HFF-Myc (cell line): ENCODE data around the gene CNTNAP4.

ENCODE experiments used
- DNase-seq: peaks from one replicate; pipeline ENCODE4 v3.0.0-alpha.2; 2011; ENCODE audit warnings: low read depth; ENCODE audit errors: extremely low read depth
- H3K4me3 ChIP-seq: replicated peaks from 2 replicates; pipeline ENCODE4 v1.5.1; 2011; ENCODE audit warnings: low read depth, mild to moderate bottlenecking, control low read depth, low read length
- TF ChIP-seq, protein P1 (sequence below): IDR thresholded peaks from 2 replicates; pipeline ENCODE4 v1.5.1; 2012; ENCODE audit warnings: mild to moderate bottlenecking, low read depth, low read length, control low read depth; ENCODE audit errors: missing control alignments

Gene CNTNAP4

DNA sequence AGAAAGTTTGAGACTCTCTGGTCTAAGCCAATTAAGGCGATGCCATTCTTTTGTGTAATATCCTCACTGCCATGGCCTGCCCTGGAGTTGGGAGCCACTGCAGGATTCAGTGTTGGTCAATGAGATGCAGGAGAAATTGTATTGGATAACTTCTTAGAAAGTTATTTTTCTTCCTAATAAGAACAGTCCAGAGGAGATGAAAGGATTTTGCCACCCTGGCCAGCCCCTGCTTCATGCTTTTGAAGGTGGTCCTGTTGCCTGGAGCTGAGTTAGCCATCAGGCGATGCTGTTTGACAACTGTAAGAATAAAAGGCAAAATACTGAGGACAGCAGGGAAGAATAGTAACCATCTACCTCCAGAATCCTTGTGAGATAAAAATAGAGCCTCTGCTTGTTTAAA lies 35.4 kb upstream of the CNTNAP4 start:
- TF ChIP-seq, protein P1, sequence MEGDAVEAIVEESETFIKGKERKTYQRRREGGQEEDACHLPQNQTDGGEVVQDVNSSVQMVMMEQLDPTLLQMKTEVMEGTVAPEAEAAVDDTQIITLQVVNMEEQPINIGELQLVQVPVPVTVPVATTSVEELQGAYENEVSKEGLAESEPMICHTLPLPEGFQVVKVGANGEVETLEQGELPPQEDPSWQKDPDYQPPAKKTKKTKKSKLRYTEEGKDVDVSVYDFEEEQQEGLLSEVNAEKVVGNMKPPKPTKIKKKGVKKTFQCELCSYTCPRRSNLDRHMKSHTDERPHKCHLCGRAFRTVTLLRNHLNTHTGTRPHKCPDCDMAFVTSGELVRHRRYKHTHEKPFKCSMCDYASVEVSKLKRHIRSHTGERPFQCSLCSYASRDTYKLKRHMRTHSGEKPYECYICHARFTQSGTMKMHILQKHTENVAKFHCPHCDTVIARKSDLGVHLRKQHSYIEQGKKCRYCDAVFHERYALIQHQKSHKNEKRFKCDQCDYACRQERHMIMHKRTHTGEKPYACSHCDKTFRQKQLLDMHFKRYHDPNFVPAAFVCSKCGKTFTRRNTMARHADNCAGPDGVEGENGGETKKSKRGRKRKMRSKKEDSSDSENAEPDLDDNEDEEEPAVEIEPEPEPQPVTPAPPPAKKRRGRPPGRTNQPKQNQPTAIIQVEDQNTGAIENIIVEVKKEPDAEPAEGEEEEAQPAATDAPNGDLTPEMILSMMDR: no peak
- DNase-seq: no peak
- no peak overlapping the region for H3K4me3 ChIP-seq

DNA sequence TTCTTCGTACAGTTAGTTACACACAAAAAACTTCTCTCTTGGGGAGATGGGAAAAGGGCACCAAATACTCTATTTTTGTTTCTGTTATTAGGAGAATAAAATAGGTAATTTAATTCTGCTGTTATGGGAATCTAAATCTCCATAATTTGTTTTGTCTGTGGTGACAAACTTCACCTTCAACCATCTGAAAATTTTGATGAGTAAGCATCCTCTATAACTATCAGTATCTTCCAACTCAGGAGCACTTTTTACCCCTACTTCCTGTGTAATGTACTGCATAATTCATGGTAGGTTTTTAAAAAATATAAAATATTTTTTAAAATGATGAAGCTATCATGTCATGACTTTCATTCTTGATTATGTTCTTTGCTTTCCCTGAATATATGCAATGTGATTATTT lies 33.6 kb upstream of the CNTNAP4 start:
- DNase-seq: no peak
- no peak overlapping the region for H3K4me3 ChIP-seq
- TF ChIP-seq, protein P1: no peak

DNA sequence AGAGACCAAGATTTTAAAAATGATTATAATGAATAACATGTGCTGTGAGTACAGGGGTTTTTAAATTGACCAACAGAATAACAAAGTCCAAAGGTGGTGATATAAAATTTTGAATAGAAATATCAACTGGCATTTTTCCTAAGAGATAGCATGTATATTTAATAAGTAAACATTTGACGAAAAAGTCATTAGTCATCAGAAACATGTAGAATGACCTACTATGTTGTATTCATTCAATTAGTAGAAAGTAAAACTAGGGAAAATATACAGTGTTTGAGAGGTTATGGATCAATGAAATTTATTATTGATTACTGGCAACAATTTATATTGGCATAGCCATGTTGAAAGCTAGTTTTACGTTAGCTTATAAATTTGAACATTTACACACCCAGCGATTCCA lies 30.6 kb upstream of the CNTNAP4 start:
- H3K4me3 ChIP-seq: no peak overlapping the region
- no peak for DNase-seq
- TF ChIP-seq, protein P1: no peak

DNA sequence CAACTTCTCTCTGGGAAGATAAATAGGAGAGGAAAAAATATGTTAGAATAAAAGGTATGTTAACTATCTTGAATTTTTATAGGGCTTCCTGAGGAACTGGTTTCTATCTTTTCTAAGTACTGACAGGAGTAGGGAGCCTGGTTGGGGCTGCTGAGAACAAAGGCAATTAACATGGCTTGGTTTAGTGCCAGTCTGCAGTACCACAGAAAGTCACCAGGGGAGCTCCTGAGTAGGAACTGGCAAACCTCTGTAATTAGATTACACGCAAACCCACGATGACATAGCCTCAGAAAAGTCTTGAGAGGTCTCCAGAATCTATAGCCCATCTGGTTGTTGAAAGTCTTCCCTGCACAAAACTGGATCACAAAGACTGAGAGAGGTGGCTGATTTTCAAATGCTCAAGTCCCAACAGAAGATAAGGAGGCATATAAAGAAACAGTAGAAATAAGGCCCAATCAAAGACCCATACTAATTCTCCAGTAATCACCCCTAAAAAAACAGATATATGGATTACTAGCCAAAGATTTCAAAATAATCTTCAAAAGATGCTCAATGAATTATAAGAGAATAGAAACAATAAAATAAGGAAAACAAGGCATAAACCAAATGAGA lies 11.7 kb upstream of the CNTNAP4 start:
- TF ChIP-seq, protein P1: peak; percentile 57

DNA sequence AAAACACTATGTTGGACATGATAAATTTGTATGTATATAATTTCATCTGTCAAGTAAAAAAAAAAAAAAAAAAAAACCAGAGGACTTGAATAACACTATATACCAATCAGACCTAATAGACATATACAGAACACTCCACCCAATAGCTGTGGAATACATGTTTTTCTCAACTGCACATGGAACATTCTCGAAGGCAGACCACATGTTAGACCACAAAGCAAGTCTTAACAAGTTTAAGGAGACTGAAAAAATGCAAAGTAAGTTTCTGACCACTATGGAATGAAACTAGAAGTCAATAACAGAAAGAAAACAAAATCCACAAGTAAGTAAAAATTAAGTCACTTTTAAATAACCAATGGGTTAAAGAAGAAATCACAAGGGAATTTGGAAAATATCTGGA lies 8.4 kb upstream of the CNTNAP4 start:
- TF ChIP-seq, protein P1: no peak
- H3K4me3 ChIP-seq: no peak overlapping the region
- no peak for DNase-seq

More for the DNA sequence above, 11.7 kb upstream of the CNTNAP4 start:
- DNase-seq: no peak
- no peak overlapping the region for H3K4me3 ChIP-seq

DNA sequence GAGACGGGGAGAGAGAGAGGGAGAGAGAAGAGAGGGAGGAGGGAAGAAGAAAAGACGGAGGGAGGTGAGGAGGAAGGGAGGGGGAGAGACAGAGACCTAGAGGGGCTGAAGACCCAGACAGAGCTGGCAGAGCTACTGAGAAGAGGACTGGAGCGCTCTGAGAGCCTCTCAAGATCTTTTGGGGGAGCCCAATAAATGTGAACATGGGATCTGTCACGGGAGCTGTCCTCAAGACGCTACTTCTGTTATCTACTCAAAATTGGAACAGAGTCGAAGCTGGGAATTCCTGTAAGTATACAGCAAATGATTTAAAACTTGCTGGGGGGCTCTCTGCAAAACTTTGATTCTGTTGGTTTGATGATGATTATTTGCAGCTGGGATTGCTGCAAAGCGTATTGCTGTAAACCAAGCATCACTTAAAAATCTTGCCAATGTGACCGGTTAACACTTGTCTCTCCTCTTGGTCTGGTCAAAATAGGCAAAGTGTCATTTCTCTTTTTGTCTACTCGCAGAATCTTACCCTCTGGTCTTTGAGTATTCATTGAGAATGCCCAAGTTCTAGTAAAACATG lies 344 bp downstream of the CNTNAP4 start:
- no peak for DNase-seq
- TF ChIP-seq, protein P1: no peak
- H3K4me3 ChIP-seq: no peak overlapping the region

DNA sequence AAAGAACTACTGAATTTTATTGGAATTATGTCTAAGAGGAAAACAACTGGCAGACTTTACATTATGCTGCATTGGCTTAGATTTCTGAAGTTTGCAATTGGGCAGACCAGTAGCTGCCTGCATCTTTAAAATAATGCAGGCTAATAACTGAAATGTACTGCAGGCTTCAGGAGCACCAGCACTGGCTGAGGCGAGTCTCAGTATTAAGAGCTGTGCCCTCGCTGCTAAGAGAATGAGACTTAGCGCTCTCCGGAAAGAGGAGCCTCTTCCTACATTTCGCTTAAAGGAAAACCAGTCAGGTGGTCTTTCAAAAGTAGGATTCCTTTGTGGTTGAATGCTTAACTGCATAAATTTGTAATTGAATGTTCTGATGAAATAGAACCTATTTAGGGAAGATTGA lies 885 bp downstream of the CNTNAP4 start:
- TF ChIP-seq, protein P1: no peak
- no peak for DNase-seq

More for the DNA sequence above, 885 bp downstream of the CNTNAP4 start:
- no peak overlapping the region for H3K4me3 ChIP-seq
